Lung (tissue), 12 donors: ENCODE results near the gene FAT1. TPM values are rescaled to one million over a fixed set of nuclear protein-coding genes. Genes with fewer than 3 reads are reported as not detected.

Experiments
- ATAC-seq: fragments of 200-7000 bp; cut with Tn5 transposase; one replicate; pipeline ENCODE4 v1.9.1; 2020; ENCODE audit warnings: moderate number of reproducible peaks; ENCODE audit not compliant: insufficient read depth, low FRiP score
- DNase-seq, 3 donors: peaks; one replicate each; pipeline ENCODE4 v3.0.0-alpha.2; 2013 to 2017
- H3K27ac ChIP-seq, 2 donors: one replicate each; pipeline ENCODE4 v1.5.1; 2013; ENCODE audit warnings: mild to moderate bottlenecking in 2 of 2, moderate library complexity in 2 of 2, control low read depth in 1 of 2, inconsistent platforms in 1 of 2, low read depth in 1 of 2, low read length in 1 of 2
- H3K27me3 ChIP-seq, 3 donors: one replicate each; pipeline ENCODE4 v1.5.1; 2013; ENCODE audit warnings: low read length in 2 of 3; ENCODE audit not compliant: control insufficient read depth in 3 of 3, insufficient read depth in 3 of 3
- H3K36me3 ChIP-seq, 4 donors: one replicate each; pipeline ENCODE4 v1.5.1; 2013; ENCODE audit warnings: low read length in 4 of 4, mild to moderate bottlenecking in 1 of 4, moderate library complexity in 1 of 4; ENCODE audit not compliant: control insufficient read depth in 4 of 4, insufficient read depth in 4 of 4
- H3K4me1 ChIP-seq, 5 donors: one replicate each; pipeline ENCODE4 v1.5.1; 2013; ENCODE audit warnings: low read length in 5 of 5, mild to moderate bottlenecking in 2 of 5, moderate library complexity in 1 of 5; ENCODE audit not compliant: control insufficient read depth in 5 of 5, insufficient read depth in 5 of 5
- H3K4me3 ChIP-seq: one replicate; pipeline ENCODE4 v1.5.1; 2013; ENCODE audit warnings: mild to moderate bottlenecking, control low read depth, moderate library complexity
- H3K9ac ChIP-seq, 2 donors: one replicate each; pipeline ENCODE4 v1.5.1; 2013; ENCODE audit warnings: low read length in 2 of 2, control low read depth in 1 of 2; ENCODE audit not compliant: insufficient read depth in 1 of 2
- H3K9me3 ChIP-seq, 4 donors: one replicate each; pipeline ENCODE4 v1.5.1; 2013; ENCODE audit warnings: low read length in 3 of 4, mild to moderate bottlenecking in 1 of 4, moderate library complexity in 1 of 4; ENCODE audit not compliant: control insufficient read depth in 4 of 4, insufficient read depth in 3 of 4
- CTCF ChIP-seq: IDR thresholded peaks from 2 replicates; pipeline ENCODE4 v1.5.1; 2012; ENCODE audit warnings: mild to moderate bottlenecking; ENCODE audit errors: control extremely low read depth, extremely low read depth
- WGBS, 2 donors: extraction: QIAGEN DNeasy Blood & Tissue Kit; methylation state at CpG; one replicate each; pipeline ENCODE4 v1.1.7; 2013; 5-methylcytosine and 5-hydroxymethylcytosine counted together
- polyA plus RNA-seq, 2 donors: library from polyadenylated mRNA; stranded (reverse); fragments of 200-250 nt; gene quantifications; one replicate each; pipeline ENCODE4 v1.2.1, GENCODE V29; 2013
- total RNA-seq, 2 donors: library from RNA; depleted of rRNA in 1 of 2; stranded (reverse); fragments of >200 nt in 1 of 2; gene quantifications; one replicate each; pipeline ENCODE4 v1.2.1, GENCODE V29; 2014 to 2021
- donor health status: control.
- donor health status: control.
- donor health status: Bipolar disorder and iron deficiency.
- donor health status: healthy.
- donor health status: DM: yes; HTN: yes; CAD: no.

The FAT1 gene
- total and polyA plus RNA-seq, 4 donors, result 19.4 to 318 (median 72.3) TPM

GRCh38 chr4:186605261-186605865 is 118.3 kb downstream of the FAT1 start:
- WGBS, 2 donors, result 73 to 90% methylated on average over 3 of the region's 3 CpGs
- ATAC-seq, result no peak
- Histone ChIP-seq H3K9me3 (peaks cover 0 to 5% (median 0%) of the 10 kb centered on the region in 4 donors), H3K4me1 (peaks cover 0 to 5% (median 0%) of the 10 kb centered on the region in 5 donors), H3K27me3 (no peaks in the 10 kb centered on the region), H3K36me3 (peaks cover 13 to 61% (median 34%) of the 10 kb centered on the region in 4 donors), H3K9ac (no peak overlapping the region), H3K4me3 (no peak overlapping the region), H3K27ac (no peak overlapping the region)
- DNase-seq, result no peak
- no peak for TF ChIP-seq CTCF

- no peak overlapping the region for H3K4me3 ChIP-seq
- 84 to 87% methylated on average over 7 of the region's 7 CpGs for WGBS, 2 donors
- H3K27me3 ChIP-seq, result no peaks in the 10 kb centered on the region
- TF ChIP-seq CTCF, result no peak
- peaks cover 0 to 5% (median 0%) of the 10 kb centered on the region in 5 donors for H3K4me1 ChIP-seq
- no peak overlapping the region for H3K27ac ChIP-seq
- no peak overlapping the region for H3K9ac ChIP-seq
- peaks cover 19 to 61% (median 41%) of the 10 kb centered on the region in 4 donors for H3K36me3 ChIP-seq
- ATAC-seq, result no peak
- DNase-seq, result peak in 2 of 3 donors; percentile 63 to 65
- H3K9me3 ChIP-seq, result peaks cover 0 to 3% (median 0%) of the 10 kb centered on the region in 4 donors
Observed at GRCh38 chr4:186604124-186604807, 119.4 kb downstream of the FAT1 start.

- Histone ChIP-seq H3K4me3 (no peak overlapping the region), H3K27ac (no peak overlapping the region), H3K36me3 (peaks cover 21 to 56% (median 41%) of the 10 kb centered on the region in 4 donors)
Observed at GRCh38 chr4:186602978-186603377, 120.7 kb downstream of the FAT1 start.

More at GRCh38 chr4:186602978-186603377, 120.7 kb downstream of the FAT1 start:
- TF ChIP-seq CTCF, result no peak
- 96% methylated on average over 9 of the region's 9 CpGs for WGBS, 2 donors
- H3K4me1 ChIP-seq, result peaks cover 0 to 5% (median 0%) of the 10 kb centered on the region in 5 donors
- ATAC-seq (no peak), DNase-seq (no peak)
- peaks cover 0 to 3% (median 0%) of the 10 kb centered on the region in 4 donors for H3K9me3 ChIP-seq
- H3K27me3 ChIP-seq, result no peaks in the 10 kb centered on the region
- no peak overlapping the region for H3K9ac ChIP-seq
